Measurements from ENCODE around the gene PPM1E. TPM values are rescaled to one million over a fixed set of nuclear protein-coding genes. Genes with fewer than 3 reads are reported as not detected.

PPM1E gene
- polyA plus RNA-seq, 1 donor (not counting 4 experiments of a cell fraction or from before 2014, with no cell fraction given): not detected

DNA sequence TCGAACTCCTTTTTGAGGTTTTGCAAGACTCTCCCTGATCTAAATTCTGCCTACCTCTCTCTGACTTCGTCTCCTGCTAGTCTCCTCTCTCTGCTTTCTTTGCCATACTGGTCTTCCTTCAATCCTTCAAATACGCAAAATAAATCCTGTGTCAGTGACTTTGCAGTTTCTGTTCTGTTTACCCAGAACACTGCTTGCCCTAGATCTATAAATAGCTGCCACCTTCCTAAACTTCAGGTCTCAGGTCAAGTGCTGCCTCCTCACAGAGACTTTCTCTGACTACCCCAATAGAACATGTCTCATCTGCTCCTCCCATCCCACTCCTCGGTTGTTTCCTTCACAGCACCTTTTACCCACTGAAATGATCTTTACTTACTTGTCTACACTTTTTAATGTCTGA is 272.1 kb downstream of the PPM1E start:
- Histone ChIP-seq H3K79me2 (ENCODE audit: control insufficient read depth, insufficient read depth, low read length) (no peaks in the 10 kb centered on the region), H3K36me3 (ENCODE audit: control insufficient read depth in 2 of 2, extremely low read depth in 1 of 2, insufficient read depth in 2 of 2, low read length in 2 of 2) (peaks cover 0 to 1% of the 10 kb centered on the region in 2 experiments), H3K9ac (ENCODE audit: control insufficient read depth, extremely low read depth, insufficient read depth, low read length) (no peak overlapping the region), H2AFZ (ENCODE audit: control insufficient read depth, low read length) (no peak overlapping the region), H3K9me1 (ENCODE audit: control insufficient read depth, extremely low read depth, insufficient read depth, low read length) (no peaks in the 10 kb centered on the region), H4K20me1 (ENCODE audit: control insufficient read depth, extremely low read depth, insufficient read depth, low read length) (no peaks in the 10 kb centered on the region), H3K4me1 (ENCODE audit: control insufficient read depth, extremely low read depth, insufficient read depth, low read length) (no peaks in the 10 kb centered on the region), H3K4me3 (ENCODE audit: control insufficient read depth in 2 of 3, extremely low read depth in 1 of 3, insufficient read depth in 2 of 3, low read depth in 1 of 3, low read length in 3 of 3) (no peak overlapping the region), H3K4me2 (ENCODE audit: control insufficient read depth, extremely low read depth, insufficient read depth, low read depth, low read length) (no peak overlapping the region), H3K27ac (ENCODE audit: control insufficient read depth, insufficient read depth, low read length) (no peak overlapping the region), H3K27me3 (ENCODE audit: control insufficient read depth, extremely low read depth, insufficient read depth, low read length) (no peaks in the 10 kb centered on the region), H3K9me3 (ENCODE audit: control insufficient read depth, low read depth, low read length) (no peaks in the 10 kb centered on the region)
- dilution Hi-C loops (cut with MboI; ENCODE audit: extremely low pct_ligation_motif_present, low sequenced_read_pairs): no loop called here
- FAIRE-seq: no peak
- TF ChIP-seq EZH2 (IDR thresholded peaks at IDR 0.05; ENCODE audit: low read length): no peak
- no peak for TF ChIP-seq CTCF (optimal IDR thresholded peaks at IDR 0.05 in 1 of 3, IDR thresholded peaks at IDR 0.05 in 1 of 3, conservative IDR thresholded peaks at IDR 0.05 in 1 of 3; ENCODE audit: extremely low read depth in 1 of 3, insufficient read depth in 2 of 3, low read length in 3 of 3)
- no peak for DNase-seq (ENCODE audit: low read depth, low spot score)

DNA sequence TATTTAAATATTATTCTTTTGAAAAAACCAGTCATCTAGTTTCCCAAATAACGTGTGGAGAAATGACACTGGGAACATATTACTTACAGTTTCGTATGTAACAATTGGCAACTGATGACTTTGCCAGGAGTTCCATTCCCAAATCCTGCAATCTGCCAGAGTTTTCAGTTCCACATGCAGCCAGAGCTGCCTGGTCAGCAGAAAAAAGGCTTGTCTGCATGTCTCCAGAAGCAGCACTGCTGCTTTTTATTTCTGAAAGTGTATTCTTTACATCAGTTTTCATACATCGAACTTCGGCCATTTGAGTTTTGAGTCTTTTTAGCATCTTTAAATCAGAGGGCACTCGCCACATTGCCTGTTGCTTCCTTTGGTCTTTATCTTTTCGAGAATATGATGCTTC is 272.7 kb downstream of the PPM1E start:
- dilution Hi-C loops (cut with MboI; ENCODE audit: extremely low pct_ligation_motif_present, low sequenced_read_pairs): no loop called here
- FAIRE-seq (no peak), DNase-seq (ENCODE audit: low read depth, low spot score) (no peak)
- Histone ChIP-seq H3K4me2 (ENCODE audit: control insufficient read depth, extremely low read depth, insufficient read depth, low read depth, low read length) (no peak overlapping the region), H4K20me1 (ENCODE audit: control insufficient read depth, extremely low read depth, insufficient read depth, low read length) (no peaks in the 10 kb centered on the region), H2AFZ (ENCODE audit: control insufficient read depth, low read length) (no peak overlapping the region), H3K4me1 (ENCODE audit: control insufficient read depth, extremely low read depth, insufficient read depth, low read length) (no peaks in the 10 kb centered on the region), H3K9me1 (ENCODE audit: control insufficient read depth, extremely low read depth, insufficient read depth, low read length) (no peaks in the 10 kb centered on the region), H3K9me3 (ENCODE audit: control insufficient read depth, low read depth, low read length) (no peaks in the 10 kb centered on the region), H3K36me3 (ENCODE audit: control insufficient read depth in 2 of 2, extremely low read depth in 1 of 2, insufficient read depth in 2 of 2, low read length in 2 of 2) (peaks cover 0 to 3% of the 10 kb centered on the region in 2 experiments), H3K27ac (ENCODE audit: control insufficient read depth, insufficient read depth, low read length) (no peak overlapping the region), H3K9ac (ENCODE audit: control insufficient read depth, extremely low read depth, insufficient read depth, low read length) (no peak overlapping the region), H3K4me3 (ENCODE audit: control insufficient read depth in 2 of 3, extremely low read depth in 1 of 3, insufficient read depth in 2 of 3, low read depth in 1 of 3, low read length in 3 of 3) (no peak overlapping the region), H3K79me2 (ENCODE audit: control insufficient read depth, insufficient read depth, low read length) (no peaks in the 10 kb centered on the region), H3K27me3 (ENCODE audit: control insufficient read depth, extremely low read depth, insufficient read depth, low read length) (no peaks in the 10 kb centered on the region)
- TF ChIP-seq CTCF (optimal IDR thresholded peaks at IDR 0.05 in 1 of 3, IDR thresholded peaks at IDR 0.05 in 1 of 3, conservative IDR thresholded peaks at IDR 0.05 in 1 of 3; ENCODE audit: extremely low read depth in 1 of 3, insufficient read depth in 2 of 3, low read length in 3 of 3) (no peak), EZH2 (IDR thresholded peaks at IDR 0.05; ENCODE audit: low read length) (no peak)

All from keratinocyte (primary cell).